Measurements from ENCODE around the gene RAB3IL1.
"Not testable (repeated sequence)": the region's sequence is repeated elsewhere in the genome, so short reads cannot be mapped to it uniquely, and the experiment has no call there.

GRCh38 chr11:61882267-61882666 lies 35.1 kb downstream of the RAB3IL1 start:
- TF ChIP-seq, protein P1, sequence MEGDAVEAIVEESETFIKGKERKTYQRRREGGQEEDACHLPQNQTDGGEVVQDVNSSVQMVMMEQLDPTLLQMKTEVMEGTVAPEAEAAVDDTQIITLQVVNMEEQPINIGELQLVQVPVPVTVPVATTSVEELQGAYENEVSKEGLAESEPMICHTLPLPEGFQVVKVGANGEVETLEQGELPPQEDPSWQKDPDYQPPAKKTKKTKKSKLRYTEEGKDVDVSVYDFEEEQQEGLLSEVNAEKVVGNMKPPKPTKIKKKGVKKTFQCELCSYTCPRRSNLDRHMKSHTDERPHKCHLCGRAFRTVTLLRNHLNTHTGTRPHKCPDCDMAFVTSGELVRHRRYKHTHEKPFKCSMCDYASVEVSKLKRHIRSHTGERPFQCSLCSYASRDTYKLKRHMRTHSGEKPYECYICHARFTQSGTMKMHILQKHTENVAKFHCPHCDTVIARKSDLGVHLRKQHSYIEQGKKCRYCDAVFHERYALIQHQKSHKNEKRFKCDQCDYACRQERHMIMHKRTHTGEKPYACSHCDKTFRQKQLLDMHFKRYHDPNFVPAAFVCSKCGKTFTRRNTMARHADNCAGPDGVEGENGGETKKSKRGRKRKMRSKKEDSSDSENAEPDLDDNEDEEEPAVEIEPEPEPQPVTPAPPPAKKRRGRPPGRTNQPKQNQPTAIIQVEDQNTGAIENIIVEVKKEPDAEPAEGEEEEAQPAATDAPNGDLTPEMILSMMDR (CRISPR knock-in tag; IDR thresholded peaks at IDR 0.05), result not testable (repeated sequence)
- not testable (repeated sequence) for TF ChIP-seq ZNF264 (CRISPR knock-in tag; IDR thresholded peaks at IDR 0.05); SAFB2 (CRISPR knock-in tag; IDR thresholded peaks at IDR 0.05; ENCODE audit: borderline replicate concordance, low read depth); PBX3 (CRISPR knock-in tag; IDR thresholded peaks at IDR 0.05; ENCODE audit: borderline replicate concordance); ZNF292 (CRISPR knock-in tag; IDR thresholded peaks at IDR 0.05; ENCODE audit: borderline replicate concordance, low read depth); ZNF441 (CRISPR knock-in tag; IDR thresholded peaks at IDR 0.05; ENCODE audit: borderline replicate concordance); ONECUT2 (CRISPR knock-in tag; IDR thresholded peaks at IDR 0.05); ZNF501 (CRISPR knock-in tag; IDR thresholded peaks at IDR 0.05); ZNF543 (CRISPR knock-in tag; IDR thresholded peaks at IDR 0.05); FOSL2 (CRISPR knock-in tag; IDR thresholded peaks at IDR 0.05); ZNF24 (IDR thresholded peaks at IDR 0.05); EZH2 (conservative IDR thresholded peaks at IDR 0.05; ENCODE audit: low read depth, low read length)
- TF ChIP-seq, protein P2, sequence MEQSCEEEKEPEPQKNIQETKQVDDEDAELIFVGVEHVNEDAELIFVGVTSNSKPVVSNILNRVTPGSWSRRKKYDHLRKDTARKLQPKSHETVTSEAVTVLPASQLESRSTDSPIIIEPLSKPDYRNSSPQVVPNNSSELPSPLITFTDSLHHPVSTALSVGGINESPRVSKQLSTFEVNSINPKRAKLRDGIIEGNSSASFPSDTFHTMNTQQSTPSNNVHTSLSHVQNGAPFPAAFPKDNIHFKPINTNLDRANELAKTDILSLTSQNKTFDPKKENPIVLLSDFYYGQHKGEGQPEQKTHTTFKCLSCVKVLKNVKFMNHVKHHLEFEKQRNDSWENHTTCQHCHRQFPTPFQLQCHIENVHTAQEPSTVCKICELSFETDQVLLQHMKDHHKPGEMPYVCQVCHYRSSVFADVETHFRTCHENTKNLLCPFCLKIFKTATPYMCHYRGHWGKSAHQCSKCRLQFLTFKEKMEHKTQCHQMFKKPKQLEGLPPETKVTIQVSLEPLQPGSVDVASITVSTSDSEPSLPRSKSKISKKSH (CRISPR knock-in tag; IDR thresholded peaks at IDR 0.05; ENCODE audit: borderline replicate concordance), result not testable (repeated sequence)
- TF ChIP-seq ATF3 (CRISPR knock-in tag; IDR thresholded peaks at IDR 0.05), result 0 out of 2 replicates have a peak, but pooled peaks have one; percentile 26
